HEK293 (cell line): ENCODE results near the gene AK8.

Source experiments
- BCL11B ChIP-seq: fragments of 450-650 bp; formaldehyde crosslinking; IDR thresholded peaks from 2 replicates; pipeline ENCODE4 v1.5.1; 2016; ENCODE audit warnings: low read depth, missing biosample characterization, missing genetic modification characterization
- CTCF ChIP-seq: fragments of 450-650 bp; formaldehyde crosslinking; IDR thresholded peaks from 2 replicates; pipeline ENCODE4 v1.5.1; 2016; ENCODE audit warnings: missing biosample characterization, missing genetic modification characterization
- SETDB1 ChIP-seq: IDR thresholded peaks from one replicate; pipeline ENCODE4 v1.6.1; 2017; ENCODE audit warnings: mild to moderate bottlenecking, low read length, moderate library complexity, mixed read lengths; ENCODE audit not compliant: insufficient read length
- ZBTB21 ChIP-seq: fragments of 450-650 bp; formaldehyde crosslinking; IDR thresholded peaks from 2 replicates; pipeline ENCODE4 v1.5.1; 2017; ENCODE audit warnings: missing biosample characterization, missing genetic modification characterization
- ZNF362 ChIP-seq: fragments of 450-650 bp; formaldehyde crosslinking; IDR thresholded peaks from 2 replicates; pipeline ENCODE4 v1.5.1; 2016; ENCODE audit warnings: missing biosample characterization, missing genetic modification characterization
- ZNF513 ChIP-seq: fragments of 450-650 bp; IDR thresholded peaks from 2 replicates; pipeline ENCODE4 v1.5.1; 2018; ENCODE audit warnings: missing biosample characterization, missing genetic modification characterization
- ZNF560 ChIP-seq: fragments of 450-650 bp; formaldehyde crosslinking; IDR thresholded peaks from 2 replicates; pipeline ENCODE4 v1.5.1; 2017; ENCODE audit warnings: missing biosample characterization, missing genetic modification characterization, borderline replicate concordance

GRCh38 chr9:132775720-132776119 is 102.4 kb downstream of the AK8 start:
- TF ChIP-seq CTCF (tag by site-specific recombination) (no peak), ZBTB21 (no peak), ZNF362 (no peak), BCL11B (tag by site-specific recombination) (no peak), SETDB1 (no peak), ZNF513 (tag by site-specific recombination) (no peak), ZNF560 (tag by site-specific recombination) (no peak)
